CD4-positive, CD25-positive, alpha-beta regulatory T cell (primary cell): ENCODE data around the gene FAR1. TPM values are rescaled to one million over a fixed set of nuclear protein-coding genes. Genes with fewer than 3 reads are reported as not detected.
A peak's percentile ranks its signal among the peaks of the same experiment; 100 is the strongest.

Experiments
- ATAC-seq, 2 donors: fragments of 150-1000 bp; cut with Tn5 transposase; one replicate each; pipeline ENCODE4 v1.10.0; 2021; ENCODE audit warnings: low read depth in 2 of 2, moderate number of reproducible peaks in 2 of 2, moderate library complexity in 1 of 2
- DNase-seq, 3 donors: peaks; one replicate each; pipeline versions ENCODE4 v3.0.0 to v3.0.0-alpha.2; 2012 to 2022; ENCODE audit warnings: mixed read lengths in 1 of 3
- H3K27ac ChIP-seq: one replicate; pipeline ENCODE4 v1.7.0; 2013; ENCODE audit warnings: mild to moderate bottlenecking, low read length; ENCODE audit not compliant: insufficient read depth, poor library complexity, severe bottlenecking
- H3K27me3 ChIP-seq: one replicate; pipeline ENCODE4 v1.7.0; 2013; ENCODE audit warnings: low read length; ENCODE audit not compliant: control insufficient read depth, insufficient read depth
- H3K36me3 ChIP-seq: one replicate; pipeline ENCODE4 v1.7.0; 2013; ENCODE audit warnings: mild to moderate bottlenecking, low read length, moderate library complexity; ENCODE audit not compliant: control insufficient read depth, insufficient read depth
- H3K4me1 ChIP-seq: 2 replicates; pipeline ENCODE4 v1.7.0; 2013; ENCODE audit warnings: mild to moderate bottlenecking, low read length; ENCODE audit not compliant: insufficient read depth, control insufficient read depth, poor library complexity, severe bottlenecking
- H3K4me3 ChIP-seq: one replicate; pipeline ENCODE4 v1.7.0; 2013; ENCODE audit warnings: low read depth, mild to moderate bottlenecking, low read length, moderate library complexity
- H3K9me3 ChIP-seq, 2 experiments: 1 replicate in 1 of 2; 2 replicates in 1 of 2; pipeline ENCODE4 v1.7.0; 2013; ENCODE audit warnings: low read length in 2 of 2, mild to moderate bottlenecking in 1 of 2, moderate library complexity in 1 of 2; ENCODE audit not compliant: control insufficient read depth in 2 of 2
- H3K27ac Mint-ChIP-seq, 3 donors: one replicate each; pipeline ENCODE4 v1.8.0; 2020 to 2022; ENCODE audit warnings: mild to moderate bottlenecking in 3 of 3, mixed read lengths in 3 of 3, moderate library complexity in 2 of 3
- H3K27me3 Mint-ChIP-seq: one replicate; pipeline ENCODE4 v1.8.0; 2022; ENCODE audit warnings: mild to moderate bottlenecking, mixed read lengths
- H3K36me3 Mint-ChIP-seq: one replicate; pipeline ENCODE4 v1.8.0; 2020; ENCODE audit warnings: mixed read lengths
- H3K4me1 Mint-ChIP-seq, 4 donors: one replicate each; pipeline ENCODE4 v1.8.0; 2020 to 2022; ENCODE audit warnings: mixed read lengths in 4 of 4, mild to moderate bottlenecking in 1 of 4
- H3K4me3 Mint-ChIP-seq, 4 donors: one replicate each; pipeline ENCODE4 v1.8.0; 2020 to 2022; ENCODE audit warnings: mild to moderate bottlenecking in 4 of 4, mixed read lengths in 4 of 4, moderate library complexity in 3 of 4
- H3K9me3 Mint-ChIP-seq, 7 donors: one replicate each; pipeline ENCODE4 v1.8.0; 2020 to 2022; ENCODE audit warnings: mixed read lengths in 7 of 7, mild to moderate bottlenecking in 3 of 7, moderate library complexity in 2 of 7
- polyA plus RNA-seq, 4 donors: library from polyadenylated mRNA; unstranded; fragments of 300-500 nt; fragmentation: Illumina TruSeq; gene quantifications; one replicate each; pipeline ENCODE4 v1.2.3, GENCODE V29; 2021
- total RNA-seq: library from RNA; stranded (reverse); gene quantifications from one replicate; pipeline ENCODE4 v1.2.3, GENCODE V29; 2022

FAR1 gene
- total and polyA plus RNA-seq, 5 donors from 2014 or later = 7.8 to 41.0 (median 9.7) TPM

- no peaks in the 10 kb centered on the region for H3K27me3 ChIP-seq
- H3K36me3 Mint-ChIP-seq = no peaks in the 10 kb centered on the region
- no peak overlapping the region for H3K27ac ChIP-seq
- H3K27ac Mint-ChIP-seq = no peak overlapping the region
- H3K9me3 Mint-ChIP-seq = no peaks in the 10 kb centered on the region
- no peaks in the 10 kb centered on the region for H3K9me3 ChIP-seq
- no peak for ATAC-seq
- H3K4me3 Mint-ChIP-seq = peak overlapping the region in 1 of 4 donors; percentile 15
- peaks cover 16% of the 10 kb centered on the region for H3K4me1 ChIP-seq
- H3K4me3 ChIP-seq = no peak overlapping the region
- DNase-seq = no peak
- no peaks in the 10 kb centered on the region for H3K27me3 Mint-ChIP-seq
- no peaks in the 10 kb centered on the region for H3K36me3 ChIP-seq
- H3K4me1 Mint-ChIP-seq = peaks cover 36 to 81% (median 61%) of the 10 kb centered on the region in 4 donors
These were observed 4.2 kb downstream of the FAR1 start for GRCh38 chr11:13672576-13673210.

DNA sequence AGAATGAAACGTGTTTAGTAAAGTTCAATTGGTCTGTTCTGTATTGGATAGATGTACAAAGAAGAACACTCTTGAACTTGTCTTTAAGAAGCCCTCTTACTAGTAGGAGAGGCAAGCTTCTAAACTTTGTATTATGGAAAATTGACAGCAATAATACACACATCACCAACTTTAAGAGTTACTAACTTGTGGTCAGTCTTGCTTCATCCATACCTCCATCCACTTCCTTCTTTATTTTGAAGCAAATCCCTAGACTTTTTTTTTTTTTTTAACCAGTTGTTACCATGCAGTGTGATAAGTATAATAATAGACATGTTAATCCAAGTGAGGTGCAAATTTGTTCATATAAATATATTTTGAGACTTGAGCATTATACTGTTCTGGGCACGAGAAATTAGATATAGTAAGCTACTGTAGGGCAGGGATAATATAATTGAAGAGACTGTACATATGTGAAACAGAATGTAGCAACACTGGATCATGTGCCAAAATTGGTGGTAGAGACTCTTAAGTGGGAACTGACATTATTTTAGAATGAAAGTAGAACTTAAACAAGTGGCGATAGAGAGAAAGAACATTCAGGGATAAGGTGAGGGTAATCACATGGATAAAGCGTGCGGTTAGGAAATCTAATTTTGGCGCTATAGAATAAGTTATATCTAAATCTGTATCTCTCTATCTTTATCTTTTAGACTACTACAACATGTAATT lies 6.5 kb downstream of the FAR1 start:
- Mint-ChIP-seq H3K27me3 (no peaks in the 10 kb centered on the region), H3K9me3 (no peaks in the 10 kb centered on the region), H3K4me1 (peaks cover 43 to 84% (median 67%) of the 10 kb centered on the region in 4 donors), H3K36me3 (no peaks in the 10 kb centered on the region), H3K4me3 (no peak overlapping the region), H3K27ac (no peak overlapping the region)
- H3K9me3 ChIP-seq = no peaks in the 10 kb centered on the region
- H3K36me3 ChIP-seq = no peaks in the 10 kb centered on the region
- no peak for DNase-seq
- H3K4me1 ChIP-seq = peaks cover 4% of the 10 kb centered on the region
- H3K4me3 ChIP-seq = no peak overlapping the region
- H3K27me3 ChIP-seq = no peaks in the 10 kb centered on the region
- no peak overlapping the region for H3K27ac ChIP-seq
- no peak for ATAC-seq

GRCh38 chr11:13676576-13676975 lies 8.1 kb downstream of the FAR1 start:
- H3K4me3 ChIP-seq = no peak overlapping the region
- H3K27me3 ChIP-seq = no peaks in the 10 kb centered on the region
- H3K27ac ChIP-seq = no peak overlapping the region
- H3K36me3 ChIP-seq = no peaks in the 10 kb centered on the region
- no peaks in the 10 kb centered on the region for H3K36me3 Mint-ChIP-seq
- peaks cover 2% of the 10 kb centered on the region for H3K4me1 ChIP-seq
- H3K27ac Mint-ChIP-seq = no peak overlapping the region
- no peaks in the 10 kb centered on the region for H3K27me3 Mint-ChIP-seq
- DNase-seq = no peak
- no peak overlapping the region for H3K4me3 Mint-ChIP-seq
- no peaks in the 10 kb centered on the region for H3K9me3 Mint-ChIP-seq
- peaks cover 45 to 85% (median 69%) of the 10 kb centered on the region in 4 donors for H3K4me1 Mint-ChIP-seq
- ATAC-seq = no peak
- no peaks in the 10 kb centered on the region for H3K9me3 ChIP-seq

DNA sequence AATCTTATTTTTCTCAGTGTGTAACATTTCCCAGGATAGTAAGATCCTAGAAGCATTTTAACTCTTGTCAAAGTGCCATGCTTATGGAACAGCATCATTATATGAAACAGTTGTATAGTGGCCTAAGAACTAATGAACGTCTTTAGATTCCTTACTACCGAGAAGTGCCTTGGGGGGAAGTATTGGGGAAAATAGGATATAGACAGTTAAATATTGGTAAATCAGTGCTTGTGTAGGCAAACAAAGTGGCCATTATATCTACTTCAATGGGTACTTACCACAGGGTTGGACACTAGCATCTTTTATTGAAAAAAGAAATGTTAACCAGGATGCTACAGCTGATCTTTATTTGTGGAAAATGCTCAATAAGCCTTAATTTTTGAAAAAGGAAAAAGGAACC lies 11.3 kb downstream of the FAR1 start:
- Mint-ChIP-seq H3K4me3 (no peak overlapping the region), H3K36me3 (peaks cover 3% of the 10 kb centered on the region), H3K9me3 (no peaks in the 10 kb centered on the region), H3K27ac (no peak overlapping the region), H3K4me1 (peaks cover 39 to 83% (median 66%) of the 10 kb centered on the region in 4 donors), H3K27me3 (no peaks in the 10 kb centered on the region)
- no peaks in the 10 kb centered on the region for H3K27me3 ChIP-seq
- ATAC-seq (no peak), DNase-seq (no peak)
- H3K27ac ChIP-seq = no peak overlapping the region
- no peaks in the 10 kb centered on the region for H3K36me3 ChIP-seq
- peaks cover 2% of the 10 kb centered on the region for H3K4me1 ChIP-seq
- H3K4me3 ChIP-seq = no peak overlapping the region
- no peaks in the 10 kb centered on the region for H3K9me3 ChIP-seq

DNA sequence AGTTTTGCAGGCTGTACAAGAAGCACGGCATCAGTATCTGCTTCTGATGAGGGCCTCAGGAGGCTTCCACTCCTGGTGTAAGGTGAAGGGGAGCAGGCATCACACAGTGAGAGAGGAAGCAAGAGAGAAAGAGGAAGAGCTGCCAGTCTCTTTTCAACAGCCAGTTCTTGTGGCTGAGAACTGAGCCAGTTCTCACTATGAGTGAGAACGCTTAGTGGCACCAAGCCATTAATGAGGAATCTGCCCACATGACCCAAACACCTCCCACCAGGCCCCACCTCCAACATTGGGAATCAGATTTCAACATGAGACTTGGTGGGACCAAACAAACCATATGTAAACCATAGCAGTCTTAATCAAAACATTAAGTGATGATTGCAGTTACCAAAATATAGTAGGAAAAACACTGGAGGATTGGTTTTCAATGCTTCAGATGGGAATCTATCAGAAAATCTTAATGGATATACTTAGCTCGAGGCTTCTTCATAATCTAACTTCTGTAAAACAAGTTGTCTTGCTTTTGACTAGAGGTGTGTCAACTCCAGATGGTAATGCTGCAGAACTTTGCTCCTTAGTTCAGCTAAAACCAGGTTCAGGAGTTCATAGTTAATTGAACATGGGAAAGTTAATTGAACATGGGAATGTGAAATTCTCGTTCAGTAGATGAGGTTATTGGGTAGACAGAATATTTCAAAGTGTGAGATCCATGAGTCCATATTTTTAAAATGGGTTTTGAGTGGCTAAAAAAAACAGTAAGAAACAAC lies 12.2 kb downstream of the FAR1 start:
- H3K27me3 Mint-ChIP-seq = no peaks in the 10 kb centered on the region
- no peaks in the 10 kb centered on the region for H3K27me3 ChIP-seq
- H3K27ac ChIP-seq = no peak overlapping the region
- H3K9me3 Mint-ChIP-seq = no peaks in the 10 kb centered on the region
- no peaks in the 10 kb centered on the region for H3K36me3 ChIP-seq
- H3K27ac Mint-ChIP-seq = peak overlapping the region in 2 of 3 donors; percentile 16 to 55
- H3K4me1 ChIP-seq = peaks cover 2% of the 10 kb centered on the region
- peaks cover 3% of the 10 kb centered on the region for H3K36me3 Mint-ChIP-seq
- no peak for ATAC-seq
- no peak overlapping the region for H3K4me3 ChIP-seq
- no peaks in the 10 kb centered on the region for H3K9me3 ChIP-seq
- H3K4me1 Mint-ChIP-seq = peaks cover 34 to 82% (median 65%) of the 10 kb centered on the region in 4 donors
- no peak for DNase-seq
- peak overlapping the region in 1 of 4 donors; percentile 1 for H3K4me3 Mint-ChIP-seq

GRCh38 chr11:13681446-13681845 lies 13.0 kb downstream of the FAR1 start:
- H3K4me3 ChIP-seq = no peak overlapping the region
- H3K9me3 Mint-ChIP-seq = no peaks in the 10 kb centered on the region
- no peaks in the 10 kb centered on the region for H3K27me3 ChIP-seq
- no peak for ATAC-seq
- peaks cover 3% of the 10 kb centered on the region for H3K36me3 Mint-ChIP-seq
- H3K4me1 Mint-ChIP-seq = peaks cover 34 to 79% (median 61%) of the 10 kb centered on the region in 4 donors
- no peak overlapping the region for H3K27ac ChIP-seq
- no peak overlapping the region for H3K4me3 Mint-ChIP-seq
- DNase-seq = no peak
- no peaks in the 10 kb centered on the region for H3K27me3 Mint-ChIP-seq
- no peaks in the 10 kb centered on the region for H3K36me3 ChIP-seq
- peaks cover 2% of the 10 kb centered on the region for H3K4me1 ChIP-seq
- H3K9me3 ChIP-seq = no peaks in the 10 kb centered on the region
- no peak overlapping the region for H3K27ac Mint-ChIP-seq

DNA sequence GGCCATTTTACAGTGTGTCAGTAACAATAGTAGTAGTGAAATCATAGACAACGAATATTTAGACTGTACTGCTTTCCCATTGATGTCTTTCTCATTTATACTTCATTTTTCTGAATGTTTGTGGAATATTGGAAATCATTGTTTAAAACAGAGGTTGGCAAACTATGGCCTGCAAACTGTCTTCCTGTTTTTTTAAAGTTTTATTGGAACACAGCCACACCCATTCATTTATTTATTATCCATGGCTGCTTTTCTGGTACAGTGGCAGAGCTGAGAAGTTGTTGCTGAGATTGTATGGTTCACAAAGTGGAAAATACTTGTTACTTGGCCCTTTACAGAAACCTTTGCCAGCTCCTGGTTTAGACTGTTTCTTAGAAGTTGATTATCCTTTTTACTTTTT lies 13.7 kb downstream of the FAR1 start:
- peaks cover 2% of the 10 kb centered on the region for H3K4me1 ChIP-seq
- no peaks in the 10 kb centered on the region for H3K27me3 Mint-ChIP-seq
- H3K27ac ChIP-seq = no peak overlapping the region
- no peak overlapping the region for H3K27ac Mint-ChIP-seq
- H3K9me3 Mint-ChIP-seq = no peaks in the 10 kb centered on the region
- H3K36me3 ChIP-seq = no peaks in the 10 kb centered on the region
- ATAC-seq (no peak), DNase-seq (no peak)
- no peak overlapping the region for H3K4me3 ChIP-seq
- peaks cover 3% of the 10 kb centered on the region for H3K36me3 Mint-ChIP-seq
- no peaks in the 10 kb centered on the region for H3K9me3 ChIP-seq
- no peaks in the 10 kb centered on the region for H3K27me3 ChIP-seq
- peaks cover 28 to 74% (median 55%) of the 10 kb centered on the region in 4 donors for H3K4me1 Mint-ChIP-seq
- H3K4me3 Mint-ChIP-seq = no peak overlapping the region
